Activated CD8-positive, alpha-beta memory T cell treated with anti-CD3 and anti-CD28 coated beads, Interleukin-2, amount 50 U/mL, for 1 hour (primary cell): ENCODE measurements around the gene BBS2.
"Not testable (repeated sequence)": the region's sequence is repeated elsewhere in the genome, so short reads cannot be mapped to it uniquely, and the experiment has no call there.

Source experiments
- DNase-seq: peaks from one replicate; pipeline ENCODE4 v3.0.0-alpha.2; 2020; ENCODE audit errors: extremely low read depth

The BBS2 gene

GRCh38 chr16:56520251-56520577 is 390 bp upstream of the BBS2 start:
- DNase-seq = no peak

GRCh38 chr16:56518425-56518824 is 1.4 kb downstream of the BBS2 start:
- DNase-seq = no peak

- no peak for DNase-seq
These were observed 2.6 kb downstream of the BBS2 start for GRCh38 chr16:56517206-56517605.

- DNase-seq = no peak
These were observed 4.2 kb downstream of the BBS2 start for GRCh38 chr16:56515665-56516064.

GRCh38 chr16:56514845-56515244 is 5.0 kb downstream of the BBS2 start:
- no peak for DNase-seq

GRCh38 chr16:56513972-56514371 is 5.9 kb downstream of the BBS2 start:
- no peak for DNase-seq

- DNase-seq = no peak
These were observed 6.7 kb downstream of the BBS2 start for GRCh38 chr16:56513091-56513490.

GRCh38 chr16:56512025-56512424 is 7.8 kb downstream of the BBS2 start:
- DNase-seq = no peak

- no peak for DNase-seq
These were observed 9.3 kb downstream of the BBS2 start for GRCh38 chr16:56510544-56510943.

- no peak for DNase-seq
These were observed 12.9 kb downstream of the BBS2 start for GRCh38 chr16:56506941-56507340.

GRCh38 chr16:56505181-56505580 is 14.6 kb downstream of the BBS2 start:
- DNase-seq = no peak

- DNase-seq = no peak
These were observed 26.0 kb downstream of the BBS2 start for GRCh38 chr16:56493815-56494214.

- DNase-seq = no peak
These were observed 26.7 kb downstream of the BBS2 start for GRCh38 chr16:56493126-56493525.

- no peak for DNase-seq
These were observed 28.1 kb downstream of the BBS2 start for GRCh38 chr16:56491657-56492261.

GRCh38 chr16:56488868-56489267 is 31.0 kb downstream of the BBS2 start:
- DNase-seq = not testable (repeated sequence)

- no peak for DNase-seq
These were observed 31.8 kb downstream of the BBS2 start for GRCh38 chr16:56488035-56488434.

GRCh38 chr16:56483394-56483793 is 36.4 kb downstream of the BBS2 start:
- no peak for DNase-seq

GRCh38 chr16:56482683-56483236 is 37.1 kb downstream of the BBS2 start:
- no peak for DNase-seq

- DNase-seq = no peak
These were observed 38.2 kb downstream of the BBS2 start for GRCh38 chr16:56481468-56482122.

- DNase-seq = no peak
These were observed 38.9 kb downstream of the BBS2 start for GRCh38 chr16:56480776-56481467.

GRCh38 chr16:56479469-56479868 is 40.4 kb downstream of the BBS2 start:
- no peak for DNase-seq

GRCh38 chr16:56478281-56479049 is 41.4 kb downstream of the BBS2 start:
- no peak for DNase-seq
